K562 (cell line): Measurements from ENCODE around the gene MT1A. TPM values are rescaled to one million over a fixed set of nuclear protein-coding genes. Genes with fewer than 3 reads are reported as not detected.
"Not testable (repeated sequence)": the region's sequence is repeated elsewhere in the genome, so short reads cannot be mapped to it uniquely, and the experiment has no call there.

Experiments used
- ATAC-seq: fragments of 200-7000 bp; cut with Tn5 transposase; 3 replicates; pipeline ENCODE4 v1.9.1; 2020; ENCODE audit warnings: moderate library complexity
- BruUV-seq: library from RNA; stranded (reverse); fragments of 400-500 nt; replicated peaks from 2 replicates; lab custom pipeline; 2021; lab: Mats Ljungman, UMichigan
- CTCF ChIA-PET: fragments of 300-600 bp; formaldehyde crosslinking; extraction: SDS; loops from one replicate; lab custom pipeline; 2021; ENCODE audit warnings: low intra/inter-chr PET ratio; lab: Yijun Ruan, JAX
- POLR2A ChIA-PET: fragments of 300-600, 350-650 bp; sonication (Branson Sonifier 250); formaldehyde crosslinking; extraction: SDS; loops from one replicate; lab custom pipeline; 2021; ENCODE audit warnings: antibody characterized with exemption, inconsistent platforms; lab: Yijun Ruan, JAX
- DNase-seq, 4 experiments: peaks; one replicate each; pipeline versions ENCODE4 v3.0.0 to v3.0.0-alpha.2; 2011 to 2018; ENCODE audit warnings: low spot score in 3 of 4, mixed read lengths in 3 of 4; ENCODE audit errors: extremely low read depth in 1 of 4
- FAIRE-seq: peaks from 2 replicates; lab custom pipeline; 2011; peaks lifted over from hg19 to GRCh38; lab: Jason Lieb, UNC
- H2AFZ ChIP-seq: 2 replicates; pipeline ENCODE4 v1.6.0; 2011; ENCODE audit warnings: low read depth, low read length, control low read depth, inconsistent platforms
- H3K27ac ChIP-seq: fragments of 200-600 bp; 3 replicates; pipeline ENCODE4 v1.8.0; 2011; ENCODE audit warnings: low read depth, mild to moderate bottlenecking, control low read depth, inconsistent platforms, low read length, moderate library complexity, mixed read lengths; ENCODE audit errors: extremely low read depth
- H3K27me3 ChIP-seq, 2 experiments: fragments of 300-600 bp in 1 of 2; 2 replicates in 1 of 2; 3 replicates in 1 of 2; pipeline versions ENCODE4 v1.6.0 to v1.8.0; 2011; ENCODE audit warnings: inconsistent platforms in 2 of 2, low read length in 2 of 2, mild to moderate bottlenecking in 1 of 2, mixed read lengths in 1 of 2, moderate library complexity in 1 of 2; ENCODE audit not compliant: control insufficient read depth in 2 of 2, insufficient read depth in 2 of 2
- H3K36me3 ChIP-seq: fragments of 300-600 bp; 3 replicates; pipeline ENCODE4 v1.8.0; 2011; ENCODE audit warnings: mild to moderate bottlenecking, low read length, inconsistent platforms; ENCODE audit not compliant: control insufficient read depth, insufficient read depth
- H3K4me1 ChIP-seq, 2 experiments: fragments of 200-600 bp in 1 of 2; replicated peaks in 1 of 2; 2 replicates in 1 of 2; 3 replicates in 1 of 2; pipeline versions ENCODE4 v1.5.1 to v1.8.0; 2011; ENCODE audit warnings: inconsistent platforms in 2 of 2, low read length in 2 of 2, mild to moderate bottlenecking in 1 of 2, mixed read lengths in 1 of 2, moderate library complexity in 1 of 2; ENCODE audit not compliant: control insufficient read depth in 2 of 2, insufficient read depth in 2 of 2
- H3K4me2 ChIP-seq: 2 replicates; pipeline ENCODE4 v1.6.1; 2011; ENCODE audit warnings: low read length, control low read depth, inconsistent platforms, mixed read lengths; ENCODE audit not compliant: insufficient read depth
- H3K4me3 ChIP-seq: fragments of 200-600 bp; sonication (generic), shearing (Covaris generic); 2 replicates; pipeline ENCODE4 v1.5.1; 2016; ENCODE audit warnings: control low read depth, inconsistent platforms
- H3K79me2 ChIP-seq: fragments of 200-600 bp; 3 replicates; pipeline ENCODE4 v1.8.0; 2011; ENCODE audit warnings: low read length, inconsistent platforms; ENCODE audit not compliant: control insufficient read depth, insufficient read depth
- H3K9ac ChIP-seq, 2 experiments: 2 replicates each; pipeline versions ENCODE4 v1.6.0 to v1.6.1; 2011; ENCODE audit warnings: low read depth in 2 of 2, low read length in 2 of 2, control low read depth in 1 of 2, inconsistent platforms in 1 of 2, mild to moderate bottlenecking in 1 of 2, mixed read lengths in 1 of 2; ENCODE audit not compliant: insufficient read depth in 1 of 2
- H3K9me1 ChIP-seq: one replicate; pipeline ENCODE4 v1.6.0; 2011; ENCODE audit warnings: inconsistent platforms, mild to moderate bottlenecking, low read length, moderate library complexity; ENCODE audit not compliant: control insufficient read depth, insufficient read depth
- H3K9me3 ChIP-seq: replicated peaks from 2 replicates; pipeline ENCODE4 v1.5.1; 2011; ENCODE audit warnings: low read depth, low read length, inconsistent platforms; ENCODE audit not compliant: control insufficient read depth, insufficient read depth
- H4K20me1 ChIP-seq: replicated peaks from 2 replicates; pipeline ENCODE4 v1.6.1; 2011; ENCODE audit warnings: low read length, inconsistent platforms, mixed read lengths; ENCODE audit not compliant: control insufficient read depth, insufficient read depth
- MAFF ChIP-seq: IDR thresholded peaks from 2 replicates; pipeline ENCODE4 v1.6.1; 2012; ENCODE audit warnings: low read length, improper control_type of control experiment
- MED1 ChIP-seq: sonication (generic); formaldehyde crosslinking; IDR thresholded peaks from 2 replicates; pipeline ENCODE4 v1.8.1; 2023; ENCODE audit warnings: missing genetic modification reagents, borderline replicate concordance
- NRF1 ChIP-seq, 2 experiments: fragments of 450-650 bp; IDR thresholded peaks in 1 of 2; conservative IDR thresholded peaks in 1 of 2; 2 replicates each; pipeline ENCODE4 v1.6.1; 2014; ENCODE audit warnings: mild to moderate bottlenecking in 2 of 2
- ZBTB8A ChIP-seq: fragments of 450-650 bp; IDR thresholded peaks from 2 replicates; pipeline ENCODE4 v1.6.1; 2018; ENCODE audit warnings: mild to moderate bottlenecking, moderate library complexity; ENCODE audit not compliant: partially characterized antibody
- WGBS: fragments of 100-300 bp; shearing (Covaris generic); methylation state at CpG from one replicate; pipeline ENCODE4 v1.1.6; 2016; ENCODE audit warnings: low coverage, mixed read lengths; ENCODE audit not compliant: insufficient coverage; ENCODE audit errors: missing lambda C conversion rate; 5-methylcytosine and 5-hydroxymethylcytosine counted together
- in situ Hi-C: fragments of 300-500 bp; cut with MboI; formaldehyde crosslinking; loops from 4 replicates; pipeline ENCODE4 v1.15.0; 2018; ENCODE audit warnings: inconsistent platforms, mixed read lengths
- intact Hi-C: fragments of 100-400 bp; cut with micrococcal nuclease; formaldehyde crosslinking; loops from 2 replicates; pipeline ENCODE4 v1.14.2; 2022
- polyA plus RNA-seq, 8 experiments: library from polyadenylated mRNA; depleted of rRNA in 4 of 8; stranded (reverse) in 5 of 8; unstranded in 3 of 8; fragments of >200 nt; fragmentation: Nextera tagmentation in 2 of 8; fragmentation: Illumina TruSeq in 1 of 8; extraction: Ambion mirVana in 2 of 8; extraction: Trizol in 1 of 8; gene quantifications; 2 replicates each; pipeline versions ENCODE4 v1.2.1 to v1.2.3, GENCODE V29; 2011 to 2014; ENCODE audit warnings: inconsistent platforms in 1 of 8, missing spikeins in 1 of 8
- total RNA-seq, 7 experiments: library from RNA; depleted of rRNA in 6 of 7; stranded (reverse); fragments of >200 nt in 6 of 7; fragmentation: Illumina TruSeq in 2 of 7; extraction: Trizol in 2 of 7; gene quantifications; 2 replicates each; pipeline versions ENCODE4 v1.2.1 to v1.2.3, GENCODE V29; 2011 to 2021; ENCODE audit warnings: low replicate concordance in 1 of 7
- TF ChIP-seq, protein P1 (sequence below): sonication (generic); formaldehyde crosslinking; IDR thresholded peaks from 2 replicates; pipeline ENCODE4 v1.8.1; 2023; ENCODE audit warnings: mild to moderate bottlenecking, missing genetic modification reagents

Gene MT1A
- total and polyA plus RNA-seq, 9 of the 15 experiments (the other 6 are each of a cell fraction or from before 2014, with no cell fraction given), result 0.23 TPM; not detected in 8

DNA sequence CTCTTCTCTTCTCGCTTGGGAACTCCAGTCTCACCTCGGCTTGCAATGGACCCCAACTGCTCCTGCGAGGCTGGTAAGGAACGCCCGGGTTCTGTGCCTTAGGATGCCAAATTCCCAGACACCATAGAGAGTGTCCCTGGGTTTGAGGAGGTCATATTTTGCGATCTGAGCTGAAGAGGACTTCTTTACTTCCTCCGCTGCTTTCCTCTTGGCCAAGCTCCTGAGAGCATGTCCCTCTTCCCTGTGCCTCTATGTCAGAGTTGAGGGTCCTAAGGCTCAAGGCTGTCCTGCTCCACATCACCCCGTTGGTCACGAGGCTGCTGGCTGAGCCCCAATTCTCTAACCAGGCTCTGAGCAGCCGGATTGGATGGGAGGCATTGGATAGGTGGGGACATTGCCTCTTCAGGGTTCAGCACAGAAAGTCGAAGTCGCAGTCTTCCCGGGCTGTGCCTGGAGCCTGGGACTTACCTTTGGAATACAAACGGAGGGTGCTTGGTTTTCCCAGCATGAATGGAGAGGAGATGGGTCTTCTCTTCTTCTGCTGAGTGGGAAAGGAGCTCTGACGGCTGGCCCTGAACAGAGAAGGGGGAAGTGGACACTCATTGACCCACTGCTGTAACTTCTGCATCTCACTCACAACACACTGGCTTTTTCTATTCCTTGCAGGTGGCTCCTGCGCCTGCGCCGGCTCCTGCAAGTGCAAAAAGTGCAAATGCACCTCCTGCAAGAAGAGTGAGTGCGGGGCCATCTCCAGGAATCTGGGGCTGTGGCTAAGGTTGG lies 31.6 kb downstream of the MT1A start:
- no peak for TF ChIP-seq ZBTB8A
- TF ChIP-seq NRF1 (conservative IDR thresholded peaks at IDR 0.05 in 1 of 2, IDR thresholded peaks at IDR 0.05 in 1 of 2), result peak; percentile 81 to 84
- H3K9ac ChIP-seq, result no peak overlapping the region
- no TSS peak for BruUV-seq
- no peak overlapping the region for H3K27ac ChIP-seq
- intact Hi-C loops (no loop called here), in situ Hi-C loops (no loop called here)
- H3K9me3 ChIP-seq, result no peaks in the 10 kb centered on the region
- ChIA-PET CTCF (interaction anchor here (0.7 kb wide), 1 partner anchor 93 kb away, joined by 3 read pairs; no protein-coding TSS in a partner anchor), POLR2A (interaction anchor here (0.5 to 1.1 kb wide), 2 partner anchors 108 to 124 kb away, joined by 3 to 4 read pairs; no protein-coding TSS in a partner anchor)
- no peak overlapping the region for H3K4me2 ChIP-seq
- no peaks in the 10 kb centered on the region for H3K9me1 ChIP-seq
- H4K20me1 ChIP-seq, result peaks cover 6% of the 10 kb centered on the region; the same call in 1 of the 2 replicates
- 1% methylated on average over 18 of the region's 19 CpGs for WGBS
- DNase-seq, result no peak
- H3K4me1 ChIP-seq, result peaks cover 0 to 5% of the 10 kb centered on the region in 2 experiments; a peak in 1 of 5 replicates
- no peak for FAIRE-seq
- ATAC-seq, result no peak
- peaks cover 43 to 55% of the 10 kb centered on the region in 2 experiments for H3K27me3 ChIP-seq
- no peaks in the 10 kb centered on the region for H3K79me2 ChIP-seq
- H2AFZ ChIP-seq, result no peak overlapping the region
- no peaks in the 10 kb centered on the region for H3K36me3 ChIP-seq
- no peak overlapping the region for H3K4me3 ChIP-seq

DNA sequence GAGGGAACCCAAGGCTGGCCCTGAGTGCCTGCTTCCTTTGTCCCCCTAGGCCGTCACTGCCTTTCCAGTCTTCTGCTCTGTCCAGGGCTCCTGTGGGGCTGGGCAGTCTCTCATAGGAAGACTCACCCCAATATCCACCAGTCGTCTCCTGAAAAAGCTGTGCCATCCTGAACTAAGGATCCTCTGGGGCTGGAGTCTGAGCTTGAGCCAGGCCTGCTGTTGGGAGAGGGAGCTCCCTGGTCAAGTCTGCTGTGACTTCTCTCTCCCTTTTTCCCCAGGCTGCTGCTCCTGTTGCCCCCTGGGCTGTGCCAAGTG lies 32.1 kb downstream of the MT1A start:
- CTCF ChIA-PET, result interaction anchor here (0.7 kb wide), 1 partner anchor 94 kb away, joined by 3 read pairs; no protein-coding TSS in a partner anchor
- no peak overlapping the region for H2AFZ ChIP-seq
- no peak overlapping the region for H3K4me2 ChIP-seq
- no peaks in the 10 kb centered on the region for H3K9me1 ChIP-seq
- peaks cover 0 to 6% of the 10 kb centered on the region in 2 experiments; a peak in 1 of 5 replicates for H3K4me1 ChIP-seq
- no peak overlapping the region for H3K9ac ChIP-seq
- intact Hi-C loops, result no loop called here
- no peak overlapping the region for H3K4me3 ChIP-seq
- POLR2A ChIA-PET, result interaction anchor here (0.6 kb wide), 1 partner anchor 806 kb away, joined by 3 read pairs; no protein-coding TSS in a partner anchor
- peaks cover 6% of the 10 kb centered on the region; the same call in 1 of the 2 replicates for H4K20me1 ChIP-seq
- no peaks in the 10 kb centered on the region for H3K9me3 ChIP-seq
- ATAC-seq (no peak), DNase-seq (no peak), FAIRE-seq (no peak)
- 0% methylated on average over 2 of the region's 2 CpGs for WGBS
- H3K27ac ChIP-seq, result no peak overlapping the region
- H3K36me3 ChIP-seq, result no peaks in the 10 kb centered on the region
- no peaks in the 10 kb centered on the region for H3K79me2 ChIP-seq
- BruUV-seq, result no TSS peak
- TF ChIP-seq, protein P1, sequence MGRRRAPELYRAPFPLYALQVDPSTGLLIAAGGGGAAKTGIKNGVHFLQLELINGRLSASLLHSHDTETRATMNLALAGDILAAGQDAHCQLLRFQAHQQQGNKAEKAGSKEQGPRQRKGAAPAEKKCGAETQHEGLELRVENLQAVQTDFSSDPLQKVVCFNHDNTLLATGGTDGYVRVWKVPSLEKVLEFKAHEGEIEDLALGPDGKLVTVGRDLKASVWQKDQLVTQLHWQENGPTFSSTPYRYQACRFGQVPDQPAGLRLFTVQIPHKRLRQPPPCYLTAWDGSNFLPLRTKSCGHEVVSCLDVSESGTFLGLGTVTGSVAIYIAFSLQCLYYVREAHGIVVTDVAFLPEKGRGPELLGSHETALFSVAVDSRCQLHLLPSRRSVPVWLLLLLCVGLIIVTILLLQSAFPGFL, result no peak
- TF ChIP-seq MED1 (CRISPR knock-in tag), result no peak
- TF ChIP-seq MAFF, result no peak
- peak; percentile 37 to 65 for TF ChIP-seq NRF1 (conservative IDR thresholded peaks at IDR 0.05 in 1 of 2, IDR thresholded peaks at IDR 0.05 in 1 of 2)
- TF ChIP-seq, all 486 proteins: peak for 1
- in situ Hi-C loops, result no loop called here
- H3K27me3 ChIP-seq, result peaks cover 48 to 60% of the 10 kb centered on the region in 2 experiments

DNA sequence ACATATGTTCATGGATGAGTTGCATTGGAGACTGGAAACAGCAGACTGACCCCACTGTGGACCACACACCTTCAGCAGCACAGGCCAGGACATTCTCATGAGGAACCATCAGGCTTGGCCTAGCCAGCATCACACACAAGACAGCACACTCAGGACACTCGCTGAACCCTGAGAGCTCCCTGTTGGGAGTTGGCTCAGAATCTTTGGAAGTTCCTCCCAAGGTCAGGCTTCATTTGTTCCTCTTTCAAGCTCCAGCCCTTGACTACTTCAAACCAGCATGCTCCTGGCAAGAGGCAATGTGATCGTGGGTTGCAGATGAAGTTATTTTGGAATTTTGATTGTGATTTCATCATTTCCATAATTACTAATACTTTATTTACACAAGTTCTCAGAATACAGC lies 33.2 kb downstream of the MT1A start:
- H3K4me3 ChIP-seq, H2AFZ ChIP-seq, CTCF ChIA-PET, H3K27ac ChIP-seq, ATAC-seq, H3K9me1 ChIP-seq, in situ Hi-C loops, H3K9me3 ChIP-seq, FAIRE-seq, BruUV-seq, H3K9ac ChIP-seq, H3K4me2 ChIP-seq, H4K20me1 ChIP-seq, DNase-seq, H3K36me3 ChIP-seq, H3K79me2 ChIP-seq, intact Hi-C loops: not testable (repeated sequence)
- 0% methylated on average over 2 of the region's 2 CpGs for WGBS
- POLR2A ChIA-PET, result interaction anchor here (0.7 kb wide), 1 partner anchor 13 kb away, joined by 4 read pairs; no protein-coding TSS in a partner anchor
- Histone ChIP-seq H3K27me3 (peaks cover 46 to 63% of the 10 kb centered on the region in 2 experiments), H3K4me1 (peaks cover 0 to 11% of the 10 kb centered on the region in 2 experiments; a peak in 1 of 5 replicates)
